Left ventricle myocardium inferior (tissue), 1 donor: Measurements from ENCODE around the gene ANKRD6. TPM values are rescaled to one million over a fixed set of nuclear protein-coding genes. Genes with fewer than 3 reads are reported as not detected.
A peak's percentile ranks its signal among the peaks of the same experiment; 100 is the strongest.

Experiments used
- DNase-seq: peaks from one replicate; pipeline ENCODE4 v3.0.0-alpha.2; 2020
- H3K27ac ChIP-seq: fragments of 200-600 bp; replicated peaks from 2 replicates; pipeline ENCODE4 v1.8.0; 2021
- H3K27me3 ChIP-seq: fragments of 200-600 bp; 2 replicates; pipeline ENCODE4 v1.8.0; 2021; ENCODE audit warnings: low read depth
- H3K36me3 ChIP-seq: fragments of 200-600 bp; 2 replicates; pipeline ENCODE4 v1.8.0; 2021
- H3K4me1 ChIP-seq: fragments of 200-600 bp; 2 replicates; pipeline ENCODE4 v1.8.0; 2021
- H3K4me3 ChIP-seq: fragments of 200-600 bp; 2 replicates; pipeline ENCODE4 v1.8.0; 2021; ENCODE audit warnings: mild to moderate bottlenecking, moderate library complexity
- H3K9me3 ChIP-seq: fragments of 200-600 bp; replicated peaks from 2 replicates; pipeline ENCODE4 v1.8.0; 2021
- CTCF ChIP-seq: fragments of 200-600 bp; IDR thresholded peaks from 2 replicates; pipeline ENCODE4 v1.8.0; 2021; ENCODE audit warnings: antibody characterized with exemption, mild to moderate bottlenecking, borderline replicate concordance
- intact Hi-C: fragments of 100-400 bp; cut with micrococcal nuclease; formaldehyde crosslinking; loops from one replicate; pipeline ENCODE4 v1.11.0; 2022
- total RNA-seq: library from RNA; stranded (reverse); fragmentation: NEBNext Ultra II Directional; extraction: Animal tissue kit (Norgen Biotek cat#: 25700); gene quantifications from one replicate; pipeline ENCODE4 v1.2.1, GENCODE V29; 2021
- donor health status: DM: no; HTN: yes; CAD: no; lungs with severe emphysema.

ANKRD6 gene
- total RNA-seq, 1 donor from 2014 or later = 11.1 TPM

GRCh38 chr6:89661559-89661958 is 228.6 kb downstream of the ANKRD6 start:
- DNase-seq = no peak
- H3K4me1 ChIP-seq = peaks cover 18% of the 10 kb centered on the region
- no peaks in the 10 kb centered on the region for H3K9me3 ChIP-seq
- intact Hi-C loops = no loop called here
- TF ChIP-seq CTCF = no peak
- no peak overlapping the region for H3K4me3 ChIP-seq
- peaks cover 90% of the 10 kb centered on the region for H3K36me3 ChIP-seq
- no peaks in the 10 kb centered on the region for H3K27me3 ChIP-seq
- no peak overlapping the region for H3K27ac ChIP-seq

GRCh38 chr6:89662659-89663223 is 229.8 kb downstream of the ANKRD6 start:
- intact Hi-C loops = no loop called here
- Histone ChIP-seq H3K9me3 (no peaks in the 10 kb centered on the region), H3K4me1 (peaks cover 20% of the 10 kb centered on the region), H3K4me3 (no peak overlapping the region), H3K27ac (no peak overlapping the region), H3K27me3 (no peaks in the 10 kb centered on the region), H3K36me3 (peaks cover 89% of the 10 kb centered on the region)
- TF ChIP-seq CTCF = no peak
- no peak for DNase-seq

GRCh38 chr6:89667872-89668556 is 235.1 kb downstream of the ANKRD6 start:
- Histone ChIP-seq H3K27ac (peak overlapping the region; percentile 1), H3K36me3 (peaks cover 76% of the 10 kb centered on the region), H3K4me1 (peaks cover 39% of the 10 kb centered on the region), H3K4me3 (no peak overlapping the region), H3K27me3 (no peaks in the 10 kb centered on the region), H3K9me3 (no peaks in the 10 kb centered on the region)
- DNase-seq = no peak
- intact Hi-C loops = no loop called here
- no peak for TF ChIP-seq CTCF

GRCh38 chr6:89669002-89669401 is 236.1 kb downstream of the ANKRD6 start:
- peak overlapping the region; percentile 29 for H3K27ac ChIP-seq
- H3K4me1 ChIP-seq = peaks cover 39% of the 10 kb centered on the region
- H3K4me3 ChIP-seq = no peak overlapping the region
- H3K36me3 ChIP-seq = peaks cover 76% of the 10 kb centered on the region
- no peak for TF ChIP-seq CTCF
- no peak for DNase-seq
- no peaks in the 10 kb centered on the region for H3K9me3 ChIP-seq
- no peaks in the 10 kb centered on the region for H3K27me3 ChIP-seq
- intact Hi-C loops = no loop called here

- intact Hi-C loops = no loop called here
- H3K4me3 ChIP-seq = no peak overlapping the region
- no peaks in the 10 kb centered on the region for H3K9me3 ChIP-seq
- no peaks in the 10 kb centered on the region for H3K27me3 ChIP-seq
- peaks cover 48% of the 10 kb centered on the region for H3K4me1 ChIP-seq
- H3K36me3 ChIP-seq = peaks cover 76% of the 10 kb centered on the region
- TF ChIP-seq CTCF = no peak
- DNase-seq = no peak
- H3K27ac ChIP-seq = peak overlapping the region; percentile 67
Observed at GRCh38 chr6:89670935-89671565, 238.1 kb downstream of the ANKRD6 start.
